Stomach smooth muscle (tissue), 2 donors: ENCODE measurements around the gene HIGD1B.
A peak's percentile ranks its signal among the peaks of the same experiment; 100 is the strongest.

Experiments
- H3K27ac ChIP-seq: one replicate; pipeline ENCODE4 v1.7.0; 2013; ENCODE audit warnings: mild to moderate bottlenecking, low read length, inconsistent platforms
- H3K27me3 ChIP-seq, 2 donors: one replicate each; pipeline ENCODE4 v1.7.0; 2013; ENCODE audit warnings: low read length in 2 of 2; ENCODE audit not compliant: insufficient read depth in 2 of 2, control insufficient read depth in 1 of 2
- H3K36me3 ChIP-seq, 2 donors: one replicate each; pipeline ENCODE4 v1.7.0; 2013; ENCODE audit warnings: low read length in 2 of 2; ENCODE audit not compliant: control insufficient read depth in 2 of 2, insufficient read depth in 2 of 2
- H3K4me1 ChIP-seq: one replicate; pipeline ENCODE4 v1.7.0; 2013; ENCODE audit warnings: low read length; ENCODE audit not compliant: control insufficient read depth, insufficient read depth
- H3K4me3 ChIP-seq, 2 donors: one replicate each; pipeline ENCODE4 v1.7.0; 2013; ENCODE audit warnings: low read length in 2 of 2
- H3K9ac ChIP-seq, 2 donors: one replicate each; pipeline ENCODE4 v1.7.0; 2013; ENCODE audit warnings: low read length in 2 of 2, mild to moderate bottlenecking in 1 of 2
- H3K9me3 ChIP-seq, 2 donors: one replicate each; pipeline ENCODE4 v1.7.0; 2013; ENCODE audit warnings: low read length in 2 of 2; ENCODE audit not compliant: control insufficient read depth in 2 of 2
- donor health status: healthy.
- donor health status: Pancreatic carcinoma.

Gene HIGD1B

GRCh38 chr17:44862278-44862914, 14.7 kb downstream of the HIGD1B start:
- no peak overlapping the region for H3K4me3 ChIP-seq
- no peak overlapping the region for H3K9ac ChIP-seq
- H3K9me3 ChIP-seq, result no peaks in the 10 kb centered on the region
- peaks cover 52 to 59% of the 10 kb centered on the region in 2 donors for H3K36me3 ChIP-seq
- H3K27me3 ChIP-seq, result no peaks in the 10 kb centered on the region
- H3K27ac ChIP-seq, result no peak overlapping the region
- H3K4me1 ChIP-seq, result peaks cover 2% of the 10 kb centered on the region

GRCh38 chr17:44863061-44863918, 15.6 kb downstream of the HIGD1B start:
- no peak overlapping the region for H3K4me3 ChIP-seq

GRCh38 chr17:44864831-44865230, 17.1 kb downstream of the HIGD1B start:
- H3K27me3 ChIP-seq, result no peaks in the 10 kb centered on the region
- peak overlapping the region; percentile 11 for H3K27ac ChIP-seq
- peaks cover 6% of the 10 kb centered on the region for H3K4me1 ChIP-seq
- H3K36me3 ChIP-seq, result peaks cover 38 to 59% of the 10 kb centered on the region in 2 donors
- H3K9me3 ChIP-seq, result no peaks in the 10 kb centered on the region
- no peak overlapping the region for H3K4me3 ChIP-seq
- H3K9ac ChIP-seq, result no peak overlapping the region

More at GRCh38 chr17:44863061-44863918, 15.6 kb downstream of the HIGD1B start:
- Histone ChIP-seq H3K4me1 (peaks cover 6% of the 10 kb centered on the region), H3K27me3 (no peaks in the 10 kb centered on the region), H3K9me3 (no peaks in the 10 kb centered on the region), H3K9ac (no peak overlapping the region), H3K27ac (no peak overlapping the region), H3K36me3 (peaks cover 49 to 65% of the 10 kb centered on the region in 2 donors)

GRCh38 chr17:44865231-44865660, 17.6 kb downstream of the HIGD1B start:
- H3K4me1 ChIP-seq, result peaks cover 6% of the 10 kb centered on the region
- no peaks in the 10 kb centered on the region for H3K9me3 ChIP-seq
- H3K4me3 ChIP-seq, result no peak overlapping the region
- no peak overlapping the region for H3K9ac ChIP-seq
- H3K36me3 ChIP-seq, result peaks cover 34 to 56% of the 10 kb centered on the region in 2 donors
- no peak overlapping the region for H3K27ac ChIP-seq
- H3K27me3 ChIP-seq, result no peaks in the 10 kb centered on the region

- H3K36me3 ChIP-seq, result peaks cover 33 to 55% of the 10 kb centered on the region in 2 donors
- H3K9ac ChIP-seq, result no peak overlapping the region
- no peaks in the 10 kb centered on the region for H3K9me3 ChIP-seq
- H3K27ac ChIP-seq, result no peak overlapping the region
- H3K4me3 ChIP-seq, result no peak overlapping the region
- H3K27me3 ChIP-seq, result no peaks in the 10 kb centered on the region
- peaks cover 6% of the 10 kb centered on the region for H3K4me1 ChIP-seq
These were observed 18.2 kb downstream of the HIGD1B start for GRCh38 chr17:44865931-44866330.

- Histone ChIP-seq H3K4me3 (no peak overlapping the region), H3K27me3 (no peaks in the 10 kb centered on the region), H3K4me1 (peaks cover 6% of the 10 kb centered on the region), H3K36me3 (peaks cover 32 to 56% of the 10 kb centered on the region in 2 donors), H3K27ac (no peak overlapping the region), H3K9me3 (no peaks in the 10 kb centered on the region), H3K9ac (no peak overlapping the region)
These were observed 20.2 kb downstream of the HIGD1B start for GRCh38 chr17:44867841-44868240.

- Histone ChIP-seq H3K4me1 (peaks cover 3% of the 10 kb centered on the region), H3K36me3 (peaks cover 32 to 55% of the 10 kb centered on the region in 2 donors)
These were observed 23.9 kb downstream of the HIGD1B start for GRCh38 chr17:44871556-44871955.

GRCh38 chr17:44872131-44872768, 24.6 kb downstream of the HIGD1B start:
- Histone ChIP-seq H3K9ac (no peak overlapping the region), H3K4me1 (peaks cover 3% of the 10 kb centered on the region), H3K27ac (peak overlapping the region; percentile 11), H3K36me3 (peaks cover 31 to 54% of the 10 kb centered on the region in 2 donors), H3K27me3 (no peaks in the 10 kb centered on the region), H3K9me3 (no peaks in the 10 kb centered on the region), H3K4me3 (no peak overlapping the region)

More at GRCh38 chr17:44871556-44871955, 23.9 kb downstream of the HIGD1B start:
- Histone ChIP-seq H3K27me3 (no peaks in the 10 kb centered on the region), H3K4me3 (no peak overlapping the region), H3K9me3 (no peaks in the 10 kb centered on the region), H3K27ac (no peak overlapping the region), H3K9ac (no peak overlapping the region)

GRCh38 chr17:44875761-44876160, 28.1 kb downstream of the HIGD1B start:
- H3K27ac ChIP-seq, result no peak overlapping the region
- no peak overlapping the region for H3K9ac ChIP-seq
- no peaks in the 10 kb centered on the region for H3K9me3 ChIP-seq
- H3K4me1 ChIP-seq, result no peaks in the 10 kb centered on the region
- no peaks in the 10 kb centered on the region for H3K27me3 ChIP-seq
- peaks cover 49% of the 10 kb centered on the region in 2 donors for H3K36me3 ChIP-seq
- no peak overlapping the region for H3K4me3 ChIP-seq

- H3K9me3 ChIP-seq, result no peaks in the 10 kb centered on the region
- no peaks in the 10 kb centered on the region for H3K27me3 ChIP-seq
- H3K9ac ChIP-seq, result no peak overlapping the region
- no peak overlapping the region for H3K4me3 ChIP-seq
- no peak overlapping the region for H3K27ac ChIP-seq
- H3K4me1 ChIP-seq, result no peaks in the 10 kb centered on the region
- peaks cover 49 to 53% of the 10 kb centered on the region in 2 donors for H3K36me3 ChIP-seq
These were observed 29.4 kb downstream of the HIGD1B start for GRCh38 chr17:44877121-44877520.
